ENCODE data around the gene SMC1A.

- no peak for TF ChIP-seq CTCF (IDR thresholded peaks at IDR 0.05)
- no peak for TF ChIP-seq POLR2A (IDR thresholded peaks at IDR 0.05)
Observed at GRCh38 chrX:53422861-53423306, 430 bp upstream of the SMC1A start, which contains the start of gene RIBC1.

Data from right lobe of liver (tissue), 4 donors.